HG02610 (cell line): ENCODE results near the gene SMS.

ENCODE experiments used
- ATAC-seq: cut with Tn5 transposase; IDR thresholded peaks from one replicate; pipeline ENCODE4 v1.9.1; 2021; ENCODE audit warnings: mild to moderate bottlenecking, moderate library complexity; ENCODE audit not compliant: unreplicated experiment

The SMS gene

GRCh38 chrX:21975242-21975641, 34.7 kb downstream of the SMS start:
- ATAC-seq: no peak

GRCh38 chrX:21975812-21976211, 35.3 kb downstream of the SMS start:
- no peak for ATAC-seq

- no peak for ATAC-seq
Observed at GRCh38 chrX:21978346-21978745, 37.8 kb downstream of the SMS start.

GRCh38 chrX:21982311-21982710, 41.8 kb downstream of the SMS start:
- ATAC-seq: no peak

GRCh38 chrX:21985332-21985777, 44.8 kb downstream of the SMS start:
- ATAC-seq: peak; percentile 66

GRCh38 chrX:21986596-21986995, 46.1 kb downstream of the SMS start:
- ATAC-seq: no peak

GRCh38 chrX:21989384-21989783, 48.9 kb downstream of the SMS start:
- peak; percentile 53 for ATAC-seq

GRCh38 chrX:21990832-21991231, 50.3 kb downstream of the SMS start:
- ATAC-seq: no peak

- no peak for ATAC-seq
Observed at GRCh38 chrX:21991504-21991903, 51.0 kb downstream of the SMS start.

- peak; percentile 78 for ATAC-seq
Observed at GRCh38 chrX:21993265-21993664, 52.8 kb downstream of the SMS start.

- no peak for ATAC-seq
Observed at GRCh38 chrX:21996872-21997455, 56.5 kb downstream of the SMS start.

GRCh38 chrX:21998037-21998436, 57.5 kb downstream of the SMS start:
- no peak for ATAC-seq

GRCh38 chrX:22004866-22005265, 64.4 kb downstream of the SMS start:
- ATAC-seq: no peak

- no peak for ATAC-seq
Observed at GRCh38 chrX:22012051-22012450, 71.5 kb downstream of the SMS start.

- no peak for ATAC-seq
Observed at GRCh38 chrX:22012931-22013330, 72.4 kb downstream of the SMS start.

GRCh38 chrX:22015139-22015750, 74.7 kb downstream of the SMS start:
- no peak for ATAC-seq

- ATAC-seq: no peak
Observed at GRCh38 chrX:22021751-22022324, 81.3 kb downstream of the SMS start.

GRCh38 chrX:22024577-22024976, 84.1 kb downstream of the SMS start:
- ATAC-seq: no peak

GRCh38 chrX:22025751-22026150, 85.2 kb downstream of the SMS start:
- ATAC-seq: no peak

- no peak for ATAC-seq
Observed at GRCh38 chrX:22026731-22027130, 86.2 kb downstream of the SMS start.

GRCh38 chrX:22032084-22032483, 91.6 kb downstream of the SMS start, which contains the start of gene PHEX:
Gene PHEX, plus strand, starts transcription at chrX:22032325. Its CDS starts 681 bp downstream, at chrX:22033006.
- no peak for ATAC-seq

GRCh38 chrX:22032506-22032905, 92.0 kb downstream of the SMS start:
- ATAC-seq: no peak
